Neural progenitor cell (in vitro differentiated cells): ENCODE measurements around the gene ZNF516. TPM values are rescaled to one million over a fixed set of nuclear protein-coding genes. Genes with fewer than 3 reads are reported as not detected.

Experiments used
- DNase-seq: peaks from one replicate; pipeline ENCODE4 v3.0.0-alpha.2; 2016; ENCODE audit warnings: low spot score
- H2AFZ ChIP-seq: fragments of 200-600 bp; sonication (generic); replicated peaks from 2 replicates; pipeline ENCODE4 v1.6.1; 2016; ENCODE audit warnings: antibody characterized with exemption
- H3F3A ChIP-seq: fragments of 200-600 bp; sonication (generic); 2 replicates; pipeline ENCODE4 v1.6.1; 2016; ENCODE audit warnings: antibody characterized with exemption, low read depth
- H3K27ac ChIP-seq: fragments of 200-600 bp; sonication (generic); 2 replicates; pipeline ENCODE4 v1.5.1; 2016; ENCODE audit warnings: mild to moderate bottlenecking
- H3K27me3 ChIP-seq: fragments of 200-600 bp; sonication (generic); 2 replicates; pipeline ENCODE4 v1.6.1; 2016; ENCODE audit warnings: mild to moderate bottlenecking, moderate library complexity
- H3K36me3 ChIP-seq: fragments of 200-600 bp; sonication (generic); 2 replicates; pipeline ENCODE4 v1.5.1; 2016
- H3K4me1 ChIP-seq: fragments of 200-600 bp; sonication (generic); 2 replicates; pipeline ENCODE4 v1.6.1; 2016; ENCODE audit warnings: mixed run types
- H3K4me2 ChIP-seq: fragments of 200-600 bp; sonication (generic); 2 replicates; pipeline ENCODE4 v1.6.1; 2016
- H3K4me3 ChIP-seq: fragments of 200-600 bp; sonication (generic); 2 replicates; pipeline ENCODE4 v1.5.1; 2016
- H3K79me2 ChIP-seq: fragments of 200-600 bp; sonication (generic); 2 replicates; pipeline ENCODE4 v1.6.1; 2016; ENCODE audit warnings: low read depth
- H3K9ac ChIP-seq: fragments of 200-600 bp; sonication (generic); 2 replicates; pipeline ENCODE4 v1.6.1; 2016
- H3K9me3 ChIP-seq: fragments of 200-600 bp; sonication (generic); 2 replicates; pipeline ENCODE4 v1.5.1; 2016; ENCODE audit warnings: low read depth
- H4K20me1 ChIP-seq: fragments of 200-600 bp; sonication (generic); 2 replicates; pipeline ENCODE4 v1.6.1; 2016; ENCODE audit warnings: low read depth
- H3K27ac Mint-ChIP-seq: 3 replicates; pipeline ENCODE4 v1.8.0; 2021; ENCODE audit warnings: mixed read lengths
- H3K27me3 Mint-ChIP-seq: 2 replicates; pipeline ENCODE4 v1.8.0; 2022; ENCODE audit warnings: low read depth, mild to moderate bottlenecking, inconsistent platforms, moderate library complexity, mixed read lengths; ENCODE audit not compliant: insufficient read depth
- H3K36me3 Mint-ChIP-seq: 3 replicates; pipeline ENCODE4 v1.8.0; 2021; ENCODE audit warnings: mixed read lengths
- H3K4me1 Mint-ChIP-seq: 3 replicates; pipeline ENCODE4 v1.8.0; 2021; ENCODE audit warnings: mixed read lengths
- H3K4me3 Mint-ChIP-seq: 3 replicates; pipeline ENCODE4 v1.8.0; 2021; ENCODE audit warnings: mild to moderate bottlenecking, moderate library complexity, mixed read lengths
- H3K9me3 Mint-ChIP-seq: 3 replicates; pipeline ENCODE4 v1.8.0; 2020; ENCODE audit warnings: mixed read lengths
- EZH2 ChIP-seq: fragments of 200-600 bp; sonication (generic); IDR thresholded peaks from 2 replicates; pipeline ENCODE4 v1.6.1; 2017; ENCODE audit warnings: antibody characterized with exemption, mild to moderate bottlenecking, moderate library complexity
- EZH2phosphoT487 ChIP-seq: fragments of 200-600 bp; sonication (generic); IDR thresholded peaks from 2 replicates; pipeline ENCODE4 v1.6.1; 2017; ENCODE audit warnings: antibody characterized with exemption
- total RNA-seq: library from RNA; depleted of rRNA; stranded (reverse); fragments of >200 nt; gene quantifications from 2 replicates; pipeline ENCODE4 v1.2.3, GENCODE V29; 2015; ENCODE audit warnings: low replicate concordance
- TF ChIP-seq, protein P1 (sequence below): fragments of 200-600 bp; sonication (generic); IDR thresholded peaks from 2 replicates; pipeline ENCODE4 v1.5.1; 2017; ENCODE audit warnings: antibody characterized with exemption, mild to moderate bottlenecking

The ZNF516 gene
- total RNA-seq, 1 donor from 2014 or later = 45.5 TPM

DNA sequence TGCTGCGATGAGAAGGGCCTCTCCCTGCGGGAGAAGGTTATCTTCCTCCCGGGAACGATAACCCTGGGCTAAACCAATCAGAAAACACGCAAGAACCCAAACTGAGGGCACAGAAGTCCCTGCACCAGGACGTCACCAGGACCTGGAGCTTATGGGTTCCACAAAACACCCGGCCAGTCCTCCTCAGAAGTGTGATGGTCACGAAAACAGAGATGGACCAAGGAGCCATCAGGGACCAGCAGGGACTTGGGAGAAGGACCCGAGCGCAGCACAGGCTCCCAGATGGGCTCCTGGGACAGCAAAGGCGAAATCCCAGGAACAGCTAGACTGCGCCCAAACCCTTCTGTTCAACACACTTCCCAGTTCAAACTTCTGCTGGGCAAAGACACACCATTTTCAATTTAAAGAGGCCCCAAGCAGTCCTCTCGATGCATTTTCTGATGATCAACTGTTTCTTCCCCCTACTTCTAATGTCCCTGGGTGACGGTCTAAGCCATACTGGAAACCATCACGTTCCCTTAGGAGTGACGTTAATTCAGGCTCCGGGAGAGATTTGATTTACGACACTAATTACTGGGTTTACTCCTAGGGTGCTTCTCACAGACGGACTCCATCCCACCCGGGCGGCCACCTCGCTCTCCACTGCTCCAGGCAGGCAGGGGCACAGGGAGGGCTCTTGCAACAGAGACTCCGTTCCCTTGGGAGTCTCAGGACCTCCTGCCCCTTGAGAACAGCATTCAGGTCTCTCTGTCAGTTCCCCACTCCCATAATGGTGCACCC is 29.2 kb downstream of the ZNF516 start:
- no peak overlapping the region for H3K27ac Mint-ChIP-seq
- Histone ChIP-seq H3K27ac (no peak overlapping the region), H2AFZ (no peak overlapping the region), H3K36me3 (no peaks in the 10 kb centered on the region), H3K4me2 (no peak overlapping the region), H3K4me1 (peaks cover 5% of the 10 kb centered on the region), H3K27me3 (no peaks in the 10 kb centered on the region), H4K20me1 (peaks cover 98% of the 10 kb centered on the region), H3F3A (no peaks in the 10 kb centered on the region), H3K79me2 (peaks cover 98% of the 10 kb centered on the region), H3K9ac (no peak overlapping the region), H3K9me3 (no peaks in the 10 kb centered on the region), H3K4me3 (no peak overlapping the region)
- peaks cover 3% of the 10 kb centered on the region for H3K27me3 Mint-ChIP-seq
- H3K4me1 Mint-ChIP-seq = peaks cover 21% of the 10 kb centered on the region
- H3K4me3 Mint-ChIP-seq = no peak overlapping the region
- peaks cover 60% of the 10 kb centered on the region for H3K36me3 Mint-ChIP-seq
- TF ChIP-seq, protein P1, sequence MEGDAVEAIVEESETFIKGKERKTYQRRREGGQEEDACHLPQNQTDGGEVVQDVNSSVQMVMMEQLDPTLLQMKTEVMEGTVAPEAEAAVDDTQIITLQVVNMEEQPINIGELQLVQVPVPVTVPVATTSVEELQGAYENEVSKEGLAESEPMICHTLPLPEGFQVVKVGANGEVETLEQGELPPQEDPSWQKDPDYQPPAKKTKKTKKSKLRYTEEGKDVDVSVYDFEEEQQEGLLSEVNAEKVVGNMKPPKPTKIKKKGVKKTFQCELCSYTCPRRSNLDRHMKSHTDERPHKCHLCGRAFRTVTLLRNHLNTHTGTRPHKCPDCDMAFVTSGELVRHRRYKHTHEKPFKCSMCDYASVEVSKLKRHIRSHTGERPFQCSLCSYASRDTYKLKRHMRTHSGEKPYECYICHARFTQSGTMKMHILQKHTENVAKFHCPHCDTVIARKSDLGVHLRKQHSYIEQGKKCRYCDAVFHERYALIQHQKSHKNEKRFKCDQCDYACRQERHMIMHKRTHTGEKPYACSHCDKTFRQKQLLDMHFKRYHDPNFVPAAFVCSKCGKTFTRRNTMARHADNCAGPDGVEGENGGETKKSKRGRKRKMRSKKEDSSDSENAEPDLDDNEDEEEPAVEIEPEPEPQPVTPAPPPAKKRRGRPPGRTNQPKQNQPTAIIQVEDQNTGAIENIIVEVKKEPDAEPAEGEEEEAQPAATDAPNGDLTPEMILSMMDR = no peak
- TF ChIP-seq EZH2 = no peak
- no peak for TF ChIP-seq EZH2phosphoT487
- DNase-seq = no peak
- H3K9me3 Mint-ChIP-seq = peaks cover 15% of the 10 kb centered on the region

DNA sequence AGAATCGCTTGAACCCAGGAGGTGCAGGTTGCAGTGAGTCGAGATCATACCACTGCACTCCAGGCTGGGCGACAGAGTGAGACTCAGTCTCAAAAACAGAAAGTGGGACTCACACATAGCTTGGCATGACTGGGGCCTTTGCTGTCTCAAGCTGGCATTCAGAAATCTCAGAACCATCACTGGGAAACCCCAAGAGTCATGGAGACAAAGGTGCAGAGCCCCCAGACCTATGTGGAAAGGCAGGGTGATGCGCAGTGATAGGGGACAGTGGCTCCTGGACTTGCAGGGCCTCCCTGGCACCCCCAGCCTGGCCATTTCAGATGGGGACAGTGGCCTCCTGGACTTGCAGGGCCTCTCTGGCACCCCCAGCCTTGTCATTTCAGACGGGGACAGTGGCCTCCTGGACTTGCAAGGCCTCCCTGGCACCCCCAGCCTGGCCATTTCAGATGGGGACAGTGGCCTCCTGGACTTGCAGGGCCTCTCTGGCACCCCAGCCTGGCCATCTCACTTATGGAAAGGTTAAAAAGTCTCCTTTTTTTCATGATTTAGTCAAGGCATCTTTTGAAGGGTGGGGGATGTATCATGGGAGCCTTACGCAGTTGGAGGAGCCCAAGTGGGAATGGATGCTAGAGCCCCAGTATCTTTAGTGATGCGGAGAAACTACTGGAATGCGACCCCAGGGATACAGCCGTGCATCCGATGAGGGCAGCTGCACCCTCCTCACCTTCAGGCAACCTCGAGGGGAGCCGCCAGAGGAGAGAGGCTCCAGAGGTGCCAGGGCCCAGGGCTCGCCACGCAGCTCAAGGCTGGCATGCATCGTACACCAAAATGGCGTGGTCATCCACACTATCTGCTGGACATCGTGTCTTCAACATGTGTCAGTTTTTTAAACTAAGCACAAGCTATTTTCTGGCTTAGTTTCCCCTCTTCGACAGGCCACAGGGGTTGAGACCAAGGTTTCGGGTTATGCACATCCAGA is 30.5 kb downstream of the ZNF516 start:
- H3K27me3 ChIP-seq = no peaks in the 10 kb centered on the region
- no peak for DNase-seq
- Mint-ChIP-seq H3K36me3 (peaks cover 59% of the 10 kb centered on the region), H3K27me3 (peaks cover 6% of the 10 kb centered on the region), H3K4me3 (no peak overlapping the region), H3K27ac (no peak overlapping the region), H3K4me1 (peaks cover 27% of the 10 kb centered on the region), H3K9me3 (peaks cover 14% of the 10 kb centered on the region)
- H4K20me1 ChIP-seq = peaks cover 98% of the 10 kb centered on the region
- H3K9ac ChIP-seq = no peak overlapping the region
- no peak overlapping the region for H2AFZ ChIP-seq
- no peak overlapping the region for H3K27ac ChIP-seq
- H3K4me1 ChIP-seq = peaks cover 5% of the 10 kb centered on the region
- H3K9me3 ChIP-seq = no peaks in the 10 kb centered on the region
- H3K4me2 ChIP-seq = no peak overlapping the region
- H3K4me3 ChIP-seq = no peak overlapping the region
- H3F3A ChIP-seq = no peaks in the 10 kb centered on the region
- TF ChIP-seq EZH2 = no peak
- TF ChIP-seq EZH2phosphoT487 = no peak
- TF ChIP-seq, protein P1 = no peak
- no peaks in the 10 kb centered on the region for H3K36me3 ChIP-seq
- H3K79me2 ChIP-seq = peaks cover 98% of the 10 kb centered on the region

DNA sequence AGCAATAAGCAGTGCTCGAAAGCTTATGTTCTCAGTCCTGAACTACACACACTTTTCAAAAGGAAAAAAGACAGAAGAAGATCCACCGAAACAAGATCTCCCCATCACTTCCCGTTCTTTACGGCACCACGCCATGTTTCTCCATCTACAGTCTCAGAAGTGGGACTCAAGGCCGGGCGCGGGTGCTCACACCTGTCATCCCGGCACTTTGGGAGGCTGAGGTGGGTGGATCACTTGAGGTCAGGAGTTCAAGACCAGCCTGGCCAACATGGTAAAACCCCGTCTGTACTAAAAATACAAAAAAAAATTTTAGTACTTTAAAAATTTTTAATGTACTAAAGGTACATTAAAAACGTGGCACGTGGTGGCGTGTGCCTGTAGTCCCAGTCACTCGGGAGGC is 31.2 kb downstream of the ZNF516 start:
- H3K9me3 Mint-ChIP-seq = peaks cover 13% of the 10 kb centered on the region
- Histone ChIP-seq H3K27ac (no peak overlapping the region), H3K79me2 (peaks cover 98% of the 10 kb centered on the region), H3K9me3 (no peaks in the 10 kb centered on the region), H3K36me3 (no peaks in the 10 kb centered on the region), H3K4me1 (peaks cover 5% of the 10 kb centered on the region), H3K4me2 (no peak overlapping the region), H3F3A (no peaks in the 10 kb centered on the region), H3K9ac (no peak overlapping the region), H4K20me1 (peaks cover 98% of the 10 kb centered on the region), H3K27me3 (no peaks in the 10 kb centered on the region), H3K4me3 (no peak overlapping the region), H2AFZ (no peak overlapping the region)
- H3K4me3 Mint-ChIP-seq = no peak overlapping the region
- H3K27ac Mint-ChIP-seq = no peak overlapping the region
- peaks cover 55% of the 10 kb centered on the region for H3K36me3 Mint-ChIP-seq
- H3K4me1 Mint-ChIP-seq = peaks cover 25% of the 10 kb centered on the region
- H3K27me3 Mint-ChIP-seq = peaks cover 6% of the 10 kb centered on the region
- no peak for TF ChIP-seq EZH2
- no peak for TF ChIP-seq EZH2phosphoT487
- TF ChIP-seq, protein P1 = no peak
- DNase-seq = no peak
